ENCODE data around the gene SIPA1L2.

Gene SIPA1L2

DNA sequence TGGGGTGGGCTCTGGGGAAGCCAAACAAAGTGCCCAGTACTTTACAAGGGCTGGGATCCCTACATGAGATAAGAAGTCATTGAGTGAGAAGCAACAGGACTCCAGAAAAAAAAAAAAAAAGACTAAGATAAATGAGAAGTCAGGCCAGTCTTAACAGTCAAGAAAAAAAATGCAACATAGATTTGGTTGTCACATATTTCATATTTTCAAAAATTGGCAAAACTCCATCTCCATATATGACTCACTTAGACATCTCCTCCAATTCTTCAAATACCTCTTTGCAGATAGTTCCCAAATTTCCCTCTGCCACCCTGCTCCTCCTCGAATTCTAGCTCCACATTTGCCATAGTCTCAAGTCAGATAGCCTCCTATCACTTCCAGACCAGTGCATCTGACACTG lies 20.9 kb upstream of the SIPA1L2 start:
- Histone ChIP-seq H3K23ac (ENCODE audit: low read length) (no peak overlapping the region), H4K12ac (ENCODE audit: low read depth, low read length) (no peak overlapping the region), H3K4me2 (ENCODE audit: low read length) (no peak overlapping the region), H2BK12ac (ENCODE audit: low read length) (no peak overlapping the region), H2AFZ (ENCODE audit: insufficient read depth, low read length, poor library complexity) (no peak overlapping the region), H3K9ac (ENCODE audit: low read length) (no peak overlapping the region), H3K4me3 (ENCODE audit: low read depth, low read length) (no peak overlapping the region), H3K79me1 (ENCODE audit: low read length) (no peaks in the 10 kb centered on the region), H3K79me2 (ENCODE audit: control insufficient read depth, insufficient read depth, low read length, poor library complexity) (no peaks in the 10 kb centered on the region), H3K36me3 (ENCODE audit: control insufficient read depth in 1 of 2, insufficient read depth in 2 of 2, low read length in 2 of 2) (no peaks in the 10 kb centered on the region), H3K27me3 (ENCODE audit: insufficient read depth, low read length) (no peaks in the 10 kb centered on the region), H4K8ac (ENCODE audit: low read depth, low read length) (no peak overlapping the region), H3K4me1 (ENCODE audit: control insufficient read depth in 1 of 2, insufficient read depth in 2 of 2, low read length in 2 of 2) (peaks cover 3 to 10% of the 10 kb centered on the region in 2 experiments), H3K18ac (ENCODE audit: low read length) (no peak overlapping the region), H4K91ac (ENCODE audit: low read depth, low read length) (no peak overlapping the region), H2BK5ac (ENCODE audit: low read depth, low read length, poor library complexity) (no peak overlapping the region), H3K14ac (ENCODE audit: low read length) (no peak overlapping the region), H3K4ac (ENCODE audit: low read depth, low read length) (no peak overlapping the region), H2AK5ac (ENCODE audit: low read length) (no peak overlapping the region), H3K9me3 (ENCODE audit: insufficient read depth, low read depth, low read length) (no peaks in the 10 kb centered on the region), H2BK120ac (ENCODE audit: insufficient read depth, low read length, poor library complexity) (no peak overlapping the region), H3K27ac (ENCODE audit: low read depth, low read length) (no peak overlapping the region)
- WGBS (ENCODE audit: extremely low coverage, insufficient coverage, insufficient read length) = no CpG with 5 or more reads among the region's 1 CpG
- no peak for DNase-seq

DNA sequence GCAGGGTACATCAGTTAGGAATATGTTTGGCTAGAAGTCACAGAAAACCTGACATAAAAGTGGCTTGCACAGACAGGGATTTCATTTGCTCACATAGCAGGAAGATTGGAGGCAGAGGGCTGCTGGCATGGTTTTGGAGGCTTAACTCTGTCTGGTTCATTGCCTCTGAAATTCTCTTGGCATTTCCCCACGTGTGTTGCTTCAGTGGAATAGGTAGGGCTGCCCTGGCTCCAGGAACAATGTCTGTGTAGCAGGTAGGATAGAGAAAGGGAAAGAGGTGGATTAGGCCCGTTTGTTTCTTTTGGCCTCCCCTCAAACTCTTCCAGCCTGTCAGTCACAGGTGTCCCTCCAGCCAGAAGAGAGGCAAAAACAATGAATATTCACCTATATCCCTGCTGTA lies 20.5 kb upstream of the SIPA1L2 start:
- H2AK5ac ChIP-seq (ENCODE audit: low read length) = no peak overlapping the region
- H3K27me3 ChIP-seq (ENCODE audit: insufficient read depth, low read length) = no peaks in the 10 kb centered on the region
- no peak overlapping the region for H2AFZ ChIP-seq (ENCODE audit: insufficient read depth, low read length, poor library complexity)
- peaks cover under 1 to 8% of the 10 kb centered on the region in 2 experiments for H3K4me1 ChIP-seq (ENCODE audit: control insufficient read depth in 1 of 2, insufficient read depth in 2 of 2, low read length in 2 of 2)
- H3K27ac ChIP-seq (ENCODE audit: low read depth, low read length) = no peak overlapping the region
- H3K9ac ChIP-seq (ENCODE audit: low read length) = no peak overlapping the region
- no peaks in the 10 kb centered on the region for H3K36me3 ChIP-seq (ENCODE audit: control insufficient read depth in 1 of 2, insufficient read depth in 2 of 2, low read length in 2 of 2)
- no peaks in the 10 kb centered on the region for H3K9me3 ChIP-seq (ENCODE audit: insufficient read depth, low read depth, low read length)
- WGBS (ENCODE audit: extremely low coverage, insufficient coverage, insufficient read length) = no CpG with 5 or more reads among the region's 2 CpGs
- H4K91ac ChIP-seq (ENCODE audit: low read depth, low read length) = no peak overlapping the region
- no peak overlapping the region for H3K14ac ChIP-seq (ENCODE audit: low read length)
- no peak overlapping the region for H2BK5ac ChIP-seq (ENCODE audit: low read depth, low read length, poor library complexity)
- no peak overlapping the region for H3K4ac ChIP-seq (ENCODE audit: low read depth, low read length)
- H3K79me2 ChIP-seq (ENCODE audit: control insufficient read depth, insufficient read depth, low read length, poor library complexity) = no peaks in the 10 kb centered on the region
- H3K18ac ChIP-seq (ENCODE audit: low read length) = no peak overlapping the region
- no peak overlapping the region for H2BK12ac ChIP-seq (ENCODE audit: low read length)
- H3K79me1 ChIP-seq (ENCODE audit: low read length) = no peaks in the 10 kb centered on the region
- no peak overlapping the region for H3K4me3 ChIP-seq (ENCODE audit: low read depth, low read length)
- H2BK120ac ChIP-seq (ENCODE audit: insufficient read depth, low read length, poor library complexity) = no peak overlapping the region
- H4K8ac ChIP-seq (ENCODE audit: low read depth, low read length) = no peak overlapping the region
- peak overlapping the region; percentile 64 for H3K23ac ChIP-seq (ENCODE audit: low read length)
- DNase-seq = no peak
- H3K4me2 ChIP-seq (ENCODE audit: low read length) = no peak overlapping the region
- no peak overlapping the region for H4K12ac ChIP-seq (ENCODE audit: low read depth, low read length)

DNA sequence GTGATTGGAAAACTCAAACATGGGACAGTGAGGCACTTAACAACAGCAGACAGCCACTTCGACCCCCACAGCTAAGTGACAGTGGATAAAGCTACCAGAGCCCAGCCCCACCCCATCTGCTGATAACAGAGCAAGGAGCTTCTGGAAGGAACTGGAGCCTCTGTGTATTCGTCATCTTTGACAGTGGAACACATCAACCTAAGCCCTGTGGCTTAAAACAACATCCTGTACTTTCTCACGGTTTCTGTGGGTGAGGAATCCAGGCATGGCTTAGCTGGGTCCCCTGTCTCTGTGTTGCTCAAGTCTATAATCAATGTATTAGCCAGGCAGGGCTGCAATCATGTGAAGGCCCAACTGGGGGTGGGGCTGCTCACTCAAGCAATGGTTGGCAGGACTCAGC lies 18.4 kb upstream of the SIPA1L2 start:
- H3K79me2 ChIP-seq (ENCODE audit: control insufficient read depth, insufficient read depth, low read length, poor library complexity) = no peaks in the 10 kb centered on the region
- no peak overlapping the region for H3K18ac ChIP-seq (ENCODE audit: low read length)
- no peak for DNase-seq
- no peak overlapping the region for H2AFZ ChIP-seq (ENCODE audit: insufficient read depth, low read length, poor library complexity)
- no peak overlapping the region for H2BK12ac ChIP-seq (ENCODE audit: low read length)
- no peak overlapping the region for H2AK5ac ChIP-seq (ENCODE audit: low read length)
- no peak overlapping the region for H4K8ac ChIP-seq (ENCODE audit: low read depth, low read length)
- H4K12ac ChIP-seq (ENCODE audit: low read depth, low read length) = no peak overlapping the region
- H3K4me1 ChIP-seq (ENCODE audit: control insufficient read depth in 1 of 2, insufficient read depth in 2 of 2, low read length in 2 of 2) = peaks cover 0 to 2% of the 10 kb centered on the region in 2 experiments
- H3K4ac ChIP-seq (ENCODE audit: low read depth, low read length) = no peak overlapping the region
- H3K4me2 ChIP-seq (ENCODE audit: low read length) = no peak overlapping the region
- H3K36me3 ChIP-seq (ENCODE audit: control insufficient read depth in 1 of 2, insufficient read depth in 2 of 2, low read length in 2 of 2) = no peaks in the 10 kb centered on the region
- no peak overlapping the region for H3K9ac ChIP-seq (ENCODE audit: low read length)
- no peaks in the 10 kb centered on the region for H3K9me3 ChIP-seq (ENCODE audit: insufficient read depth, low read depth, low read length)
- no peak overlapping the region for H3K4me3 ChIP-seq (ENCODE audit: low read depth, low read length)
- no peak overlapping the region for H2BK5ac ChIP-seq (ENCODE audit: low read depth, low read length, poor library complexity)
- H3K14ac ChIP-seq (ENCODE audit: low read length) = no peak overlapping the region
- no peak overlapping the region for H3K23ac ChIP-seq (ENCODE audit: low read length)
- no peaks in the 10 kb centered on the region for H3K79me1 ChIP-seq (ENCODE audit: low read length)
- no peak overlapping the region for H4K91ac ChIP-seq (ENCODE audit: low read depth, low read length)
- H3K27ac ChIP-seq (ENCODE audit: low read depth, low read length) = no peak overlapping the region
- H2BK120ac ChIP-seq (ENCODE audit: insufficient read depth, low read length, poor library complexity) = no peak overlapping the region
- WGBS (ENCODE audit: extremely low coverage, insufficient coverage, insufficient read length) = no CpG with 5 or more reads among the region's 3 CpGs
- no peaks in the 10 kb centered on the region for H3K27me3 ChIP-seq (ENCODE audit: insufficient read depth, low read length)

DNA sequence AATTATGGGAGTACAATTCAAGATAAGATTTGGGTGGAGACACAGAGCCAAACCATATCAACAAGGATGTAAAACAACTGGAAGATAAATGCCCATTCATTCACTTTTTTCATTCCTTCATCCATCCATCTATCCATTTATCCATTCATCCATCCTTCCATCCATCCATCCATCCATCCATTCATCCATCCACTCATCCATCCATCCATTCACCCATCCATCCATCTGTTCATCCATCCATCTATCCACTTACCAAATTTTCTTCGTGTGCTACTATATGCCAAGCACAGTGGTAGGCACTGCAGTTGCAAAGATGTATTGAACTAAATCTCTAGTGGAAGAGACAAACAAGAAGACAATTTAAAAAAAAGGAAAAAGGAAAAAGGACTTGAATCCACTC lies 14.3 kb upstream of the SIPA1L2 start:
- Histone ChIP-seq H3K4me2 (ENCODE audit: low read length) (no peak overlapping the region), H4K91ac (ENCODE audit: low read depth, low read length) (no peak overlapping the region), H3K36me3 (ENCODE audit: control insufficient read depth in 1 of 2, insufficient read depth in 2 of 2, low read length in 2 of 2) (no peaks in the 10 kb centered on the region), H3K9me3 (ENCODE audit: insufficient read depth, low read depth, low read length) (no peaks in the 10 kb centered on the region), H3K79me1 (ENCODE audit: low read length) (peaks cover 2% of the 10 kb centered on the region), H3K27me3 (ENCODE audit: insufficient read depth, low read length) (no peaks in the 10 kb centered on the region), H3K4me1 (ENCODE audit: control insufficient read depth in 1 of 2, insufficient read depth in 2 of 2, low read length in 2 of 2) (peaks cover 0 to 2% of the 10 kb centered on the region in 2 experiments), H3K27ac (ENCODE audit: low read depth, low read length) (no peak overlapping the region), H3K4ac (ENCODE audit: low read depth, low read length) (no peak overlapping the region), H2AFZ (ENCODE audit: insufficient read depth, low read length, poor library complexity) (no peak overlapping the region), H3K4me3 (ENCODE audit: low read depth, low read length) (no peak overlapping the region), H2BK5ac (ENCODE audit: low read depth, low read length, poor library complexity) (no peak overlapping the region), H3K9ac (ENCODE audit: low read length) (no peak overlapping the region), H3K23ac (ENCODE audit: low read length) (no peak overlapping the region), H3K18ac (ENCODE audit: low read length) (no peak overlapping the region), H2AK5ac (ENCODE audit: low read length) (no peak overlapping the region), H3K79me2 (ENCODE audit: control insufficient read depth, insufficient read depth, low read length, poor library complexity) (no peaks in the 10 kb centered on the region), H3K14ac (ENCODE audit: low read length) (no peak overlapping the region), H4K8ac (ENCODE audit: low read depth, low read length) (no peak overlapping the region), H2BK120ac (ENCODE audit: insufficient read depth, low read length, poor library complexity) (no peak overlapping the region), H4K12ac (ENCODE audit: low read depth, low read length) (no peak overlapping the region), H2BK12ac (ENCODE audit: low read length) (no peak overlapping the region)
- WGBS (ENCODE audit: extremely low coverage, insufficient coverage, insufficient read length) = no CpG with 5 or more reads among the region's 1 CpG
- no peak for DNase-seq

Measured in trophoblast cell (in vitro differentiated cells and primary cell).